ENCODE results near the gene TCEA3.

Gene TCEA3

GRCh38 chr1:23446661-23447310 lies 22.2 kb upstream of the TCEA3 start:
- DNase-seq (ENCODE audit: low read depth): no peak

GRCh38 chr1:23444596-23445390 lies 20.2 kb upstream of the TCEA3 start:
- no peak for DNase-seq (ENCODE audit: low read depth)

GRCh38 chr1:23444104-23444533 lies 19.6 kb upstream of the TCEA3 start:
- no peak for DNase-seq (ENCODE audit: low read depth)

- DNase-seq (ENCODE audit: low read depth): no peak
Measured at GRCh38 chr1:23442751-23443150, 18.2 kb upstream of the TCEA3 start.

DNA sequence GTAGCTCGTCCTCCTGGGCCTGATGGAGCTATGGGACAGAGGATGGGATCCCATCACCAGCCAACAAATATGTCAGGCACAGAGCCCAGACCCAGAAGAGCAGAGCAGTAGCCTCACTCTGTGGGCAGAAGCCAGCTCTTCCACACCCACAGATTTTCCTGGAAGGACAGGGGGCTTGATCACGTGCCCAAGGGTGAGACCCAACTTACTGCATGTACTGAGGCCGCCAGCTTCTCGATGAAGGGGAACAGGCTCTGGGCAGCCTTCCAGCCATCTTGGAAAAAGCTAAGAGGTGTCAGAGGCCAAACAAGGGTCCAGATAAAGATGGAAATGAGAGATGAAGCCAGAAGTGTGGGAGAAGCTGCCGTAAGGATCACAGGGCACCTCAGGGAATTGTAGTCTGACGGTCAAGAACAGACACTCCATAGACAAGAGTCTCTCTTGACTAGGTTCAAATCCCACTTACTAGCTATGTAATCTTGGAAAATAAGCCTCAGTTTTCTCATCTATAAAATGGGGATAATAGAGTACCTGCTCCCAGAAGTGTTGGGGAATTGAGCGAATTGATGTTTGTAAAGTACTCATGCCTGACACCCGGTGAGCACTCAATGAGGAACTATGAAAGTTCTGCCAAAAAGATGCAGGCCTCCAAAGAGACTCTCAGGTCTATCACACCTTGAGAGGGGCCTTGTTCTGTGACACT lies 17.0 kb upstream of the TCEA3 start:
- DNase-seq (ENCODE audit: low read depth): no peak

- no peak for DNase-seq (ENCODE audit: low read depth)
Measured at GRCh38 chr1:23438545-23438944, 14.0 kb upstream of the TCEA3 start.

DNA sequence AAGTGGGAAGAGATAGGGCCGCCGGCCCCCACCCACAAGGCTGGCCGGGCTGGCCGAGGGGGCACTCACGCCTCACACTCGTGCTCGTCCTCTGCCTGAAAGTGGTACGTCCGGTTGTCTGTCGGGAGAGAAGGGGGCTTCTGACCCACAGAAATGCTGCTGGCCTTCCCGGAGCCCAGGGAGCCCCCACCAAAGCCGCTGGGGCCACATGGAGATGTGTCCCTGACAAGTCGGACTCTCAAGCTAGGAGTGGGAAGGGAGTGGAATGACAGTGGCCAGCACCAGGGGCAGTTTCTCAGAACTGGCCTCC lies 12.8 kb upstream of the TCEA3 start:
- no peak for DNase-seq (ENCODE audit: low read depth)

DNA sequence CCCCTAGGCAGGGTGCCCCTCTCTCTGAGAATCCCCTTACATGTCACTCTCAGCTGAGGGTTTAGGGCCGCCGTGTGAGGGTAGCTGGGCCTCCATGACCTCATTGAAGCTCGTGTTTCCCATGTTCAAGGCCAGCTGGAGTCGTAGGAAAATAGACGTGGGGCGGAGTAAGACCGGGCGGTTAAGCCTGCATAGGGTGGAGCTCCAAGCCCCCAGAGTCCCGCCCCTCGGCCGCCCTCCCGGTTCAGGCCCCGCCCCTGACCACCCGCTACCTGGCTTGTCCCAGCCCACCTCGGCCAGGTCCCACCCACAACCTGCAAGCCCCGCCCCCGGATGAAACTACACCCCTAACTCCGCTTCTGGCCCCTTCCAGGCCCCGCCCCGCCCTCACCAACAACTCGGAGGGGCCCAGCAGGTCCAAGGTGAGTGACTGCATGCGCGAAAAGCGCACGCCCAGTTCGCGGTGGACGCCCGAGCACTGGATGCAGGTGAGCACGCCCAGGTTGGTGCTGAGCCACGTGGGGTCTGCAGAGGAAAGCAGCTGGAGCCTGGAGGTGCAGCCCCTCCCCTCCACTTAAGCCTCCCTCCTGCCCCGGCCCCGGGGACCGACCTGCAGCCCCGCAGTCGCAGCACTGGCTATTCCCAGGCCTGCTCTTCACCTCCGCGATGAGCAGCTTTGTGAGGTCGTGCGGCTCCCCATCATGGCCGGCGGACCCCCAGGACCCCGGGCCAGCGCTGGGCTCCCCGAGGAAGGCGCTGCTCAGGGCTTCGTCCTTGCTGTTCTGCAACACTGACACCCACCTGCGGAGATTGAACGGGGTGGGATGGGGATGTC lies 12.2 kb upstream of the TCEA3 start:
- no peak for DNase-seq (ENCODE audit: low read depth)

- no peak for DNase-seq (ENCODE audit: low read depth)
Measured at GRCh38 chr1:23434260-23434775, 9.8 kb upstream of the TCEA3 start.

DNA sequence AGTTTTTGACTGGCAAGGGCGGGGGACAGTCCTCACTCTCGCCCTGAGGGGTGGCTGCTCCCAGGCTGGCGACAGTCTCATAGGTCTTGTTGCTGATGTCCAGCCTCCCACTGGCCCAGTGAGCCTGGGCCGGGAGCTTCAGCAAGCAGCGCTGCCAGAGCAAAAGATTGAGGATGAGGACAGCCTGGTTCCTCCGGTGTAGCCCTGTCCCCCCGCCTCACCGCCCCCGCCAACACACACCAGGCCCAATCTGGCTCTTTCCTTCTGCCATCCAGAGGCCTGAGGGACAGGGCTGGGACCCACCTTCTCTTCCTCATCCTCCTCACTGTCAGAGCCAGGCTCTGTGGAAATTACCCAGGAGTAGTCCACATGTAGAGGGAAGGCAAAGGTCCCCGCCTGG lies 8.6 kb upstream of the TCEA3 start:
- DNase-seq (ENCODE audit: low read depth): no peak

DNA sequence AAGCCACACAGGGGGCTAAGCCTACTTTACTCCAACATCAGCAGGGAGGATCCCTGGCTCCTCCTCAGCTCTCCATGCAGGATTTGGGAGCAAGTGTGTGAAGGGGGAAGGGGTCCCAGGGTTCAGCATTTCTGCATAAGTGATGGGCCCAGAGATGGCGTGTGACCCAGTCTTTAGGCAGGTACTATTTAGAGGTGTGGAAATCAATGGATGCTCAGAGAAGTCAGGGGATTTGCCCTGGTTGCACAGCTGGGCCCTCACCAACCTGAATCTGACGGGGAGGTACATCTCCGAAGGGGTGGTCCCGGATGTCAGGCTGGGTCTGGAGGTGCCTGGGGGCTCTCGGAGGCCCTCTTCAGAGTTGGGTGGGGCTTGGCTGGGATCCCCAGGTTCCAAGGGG lies 6.9 kb upstream of the TCEA3 start:
- no peak for DNase-seq (ENCODE audit: low read depth)

DNA sequence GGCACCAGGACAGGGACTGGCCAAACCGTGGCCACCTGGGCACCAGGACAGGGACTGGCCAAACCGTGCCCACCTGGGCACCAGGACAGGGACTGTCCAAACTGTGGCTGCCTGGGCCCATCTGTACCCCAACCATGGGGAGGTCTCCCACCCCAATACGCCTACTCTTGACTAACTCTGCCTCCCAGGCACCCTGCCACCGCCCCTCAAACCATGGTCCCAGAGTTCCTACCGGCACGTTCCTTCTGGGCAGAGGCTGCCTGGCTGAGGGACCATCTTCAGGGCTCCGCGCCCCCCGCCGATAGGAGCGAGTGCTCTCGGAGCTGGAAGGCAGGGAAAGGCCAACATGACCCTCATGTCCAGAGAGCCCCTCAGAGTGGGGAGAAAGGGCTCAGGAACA lies 6.3 kb upstream of the TCEA3 start:
- no peak for DNase-seq (ENCODE audit: low read depth)

DNA sequence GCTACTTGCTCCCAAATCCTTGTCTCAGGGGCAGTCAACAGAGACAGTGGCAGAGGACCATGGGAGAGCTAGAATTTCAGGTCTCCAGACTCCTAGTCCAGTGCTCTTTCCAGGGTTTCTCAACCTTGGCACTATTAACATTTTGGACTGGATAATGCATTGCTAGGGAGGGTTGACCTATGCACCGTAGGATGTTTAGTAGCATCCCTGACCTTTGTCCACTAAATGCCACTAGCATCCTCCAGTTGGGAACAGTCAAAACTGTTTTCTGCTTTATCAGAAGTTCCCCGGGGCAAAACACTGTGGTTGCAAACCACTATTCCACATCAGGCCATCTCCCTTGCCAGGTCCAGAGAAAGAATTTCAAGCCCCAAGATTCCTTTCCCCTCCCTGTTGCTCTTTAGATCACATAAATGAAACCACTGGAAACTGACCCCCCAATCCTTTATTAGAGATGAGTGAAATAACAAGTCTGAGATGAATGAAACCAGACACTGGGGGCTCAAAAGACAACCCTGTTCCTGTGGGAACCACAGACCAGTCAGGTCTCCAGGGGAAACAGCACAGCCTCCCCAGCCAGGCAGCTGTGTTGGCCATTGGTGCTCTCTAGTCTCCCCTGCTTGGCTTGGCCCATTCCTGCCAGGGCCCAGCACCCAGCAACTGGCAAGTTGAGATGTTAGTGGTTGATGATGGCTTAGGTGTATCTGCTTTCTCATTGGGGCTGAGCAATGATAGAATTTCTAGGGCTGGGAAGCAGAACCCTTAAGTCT lies 3.8 kb upstream of the TCEA3 start:
- DNase-seq (ENCODE audit: low read depth): no peak

GRCh38 chr1:23427550-23427949 lies 3.0 kb upstream of the TCEA3 start:
- no peak for DNase-seq (ENCODE audit: low read depth)

DNA sequence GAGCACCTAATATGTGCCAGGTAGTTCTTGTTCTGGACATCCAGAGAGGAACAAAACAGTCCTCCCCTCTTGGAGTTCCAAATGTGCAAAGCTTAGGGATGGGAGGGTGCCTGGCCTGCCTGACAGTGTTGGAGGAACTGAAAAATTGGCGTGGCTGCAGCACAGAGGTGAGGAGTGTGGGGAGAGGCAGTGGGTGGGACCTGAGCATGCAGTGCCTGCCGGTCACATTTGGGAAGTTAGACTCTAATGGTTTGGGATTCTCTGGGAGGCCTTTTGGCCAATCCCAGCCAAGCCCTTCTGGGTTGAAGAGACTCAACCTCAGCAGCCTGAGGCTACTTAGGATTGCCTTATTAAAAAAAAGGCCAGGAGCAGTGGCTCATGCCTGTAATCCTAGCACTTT lies 2.3 kb upstream of the TCEA3 start:
- DNase-seq (ENCODE audit: low read depth): no peak

GRCh38 chr1:23425193-23425494 lies 596 bp upstream of the TCEA3 start:
- no peak for DNase-seq (ENCODE audit: low read depth)

- DNase-seq (ENCODE audit: low read depth): no peak
Measured at GRCh38 chr1:23423415-23424292, 894 bp downstream of the TCEA3 start.

- DNase-seq (ENCODE audit: low read depth): no peak
Measured at GRCh38 chr1:23422941-23423340, 1.6 kb downstream of the TCEA3 start.

GRCh38 chr1:23422241-23422877 lies 2.2 kb downstream of the TCEA3 start:
- peak; percentile 18 for DNase-seq (ENCODE audit: low read depth)

DNA sequence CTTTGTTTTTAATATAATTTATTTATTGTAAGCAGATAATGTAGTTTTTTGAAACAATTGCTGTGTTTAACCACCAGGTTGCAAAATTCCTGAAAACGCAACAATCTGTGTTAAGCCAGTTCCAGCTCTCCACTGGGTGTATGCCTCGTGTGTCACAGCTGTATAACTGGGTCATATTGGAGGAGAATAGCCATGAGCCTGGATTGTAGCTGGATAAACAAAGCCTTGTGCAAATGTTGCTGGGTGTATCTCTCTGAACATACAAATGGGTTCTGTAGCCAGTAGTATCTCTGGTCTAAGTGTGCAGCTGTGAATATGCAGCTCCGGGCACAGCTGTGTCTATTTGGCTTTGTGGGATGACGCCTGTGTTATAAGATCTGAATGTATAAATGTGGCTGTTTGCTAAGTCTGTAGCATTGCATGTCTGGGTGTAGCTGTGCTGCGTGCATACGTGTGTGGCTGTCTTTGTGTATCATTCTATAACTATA lies 2.8 kb downstream of the TCEA3 start:
- no peak for DNase-seq (ENCODE audit: low read depth)
